ENCODE measurements around the gene COX4I1.

COX4I1 gene

DNA sequence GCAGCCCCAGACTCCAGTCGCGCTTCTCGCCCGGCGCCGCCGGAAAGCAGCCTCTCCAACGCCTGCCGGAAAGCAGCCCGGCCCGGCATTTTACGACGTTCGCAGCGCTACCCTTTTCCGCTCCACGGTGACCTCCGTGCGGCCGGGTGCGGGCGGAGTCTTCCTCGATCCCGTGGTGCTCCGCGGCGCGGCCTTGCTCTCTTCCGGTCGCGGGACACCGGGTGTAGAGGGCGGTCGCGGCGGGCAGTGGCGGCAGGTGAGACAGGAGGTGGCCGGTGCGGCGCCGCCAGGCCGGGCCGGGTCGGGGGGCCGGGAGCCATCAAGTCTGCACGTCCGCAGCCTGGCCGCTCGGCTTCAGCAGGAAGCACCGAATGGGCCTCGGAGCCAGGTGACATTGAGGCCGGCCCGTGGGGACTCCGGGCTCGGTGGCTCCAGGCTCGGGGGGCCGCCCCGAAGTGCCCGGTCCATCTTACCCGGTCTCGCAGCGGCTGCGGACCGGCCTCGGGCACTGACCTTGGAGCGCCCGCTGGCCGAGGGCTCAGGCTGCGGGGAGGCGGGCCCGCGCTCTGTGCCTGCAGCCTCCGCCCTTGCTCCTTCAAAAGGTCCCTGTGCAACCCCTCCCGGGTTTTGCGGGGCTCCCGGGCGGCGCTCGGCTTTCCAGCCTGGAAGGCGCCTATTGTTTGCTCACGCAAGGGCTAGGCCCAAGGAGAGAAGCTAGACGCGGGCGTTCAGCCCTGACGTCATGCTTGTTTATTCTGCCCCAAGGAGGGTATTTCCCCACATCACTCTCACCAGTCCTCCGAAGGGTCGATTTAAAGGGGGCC is at the start of gene COX4I1, which contains the start of gene EMC8:
Gene COX4I1 (plus strand): TSS at position 199 of the 824 bp plus-strand sequence. CDS start 1,511 bp downstream, outside the sequence.
Gene EMC8 (minus strand): TSS at position 48 of the 824 bp plus-strand sequence. CDS start 249 bp downstream, outside the sequence.
- peak; percentile 88 for DNase-seq
- TF ChIP-seq, protein P1, sequence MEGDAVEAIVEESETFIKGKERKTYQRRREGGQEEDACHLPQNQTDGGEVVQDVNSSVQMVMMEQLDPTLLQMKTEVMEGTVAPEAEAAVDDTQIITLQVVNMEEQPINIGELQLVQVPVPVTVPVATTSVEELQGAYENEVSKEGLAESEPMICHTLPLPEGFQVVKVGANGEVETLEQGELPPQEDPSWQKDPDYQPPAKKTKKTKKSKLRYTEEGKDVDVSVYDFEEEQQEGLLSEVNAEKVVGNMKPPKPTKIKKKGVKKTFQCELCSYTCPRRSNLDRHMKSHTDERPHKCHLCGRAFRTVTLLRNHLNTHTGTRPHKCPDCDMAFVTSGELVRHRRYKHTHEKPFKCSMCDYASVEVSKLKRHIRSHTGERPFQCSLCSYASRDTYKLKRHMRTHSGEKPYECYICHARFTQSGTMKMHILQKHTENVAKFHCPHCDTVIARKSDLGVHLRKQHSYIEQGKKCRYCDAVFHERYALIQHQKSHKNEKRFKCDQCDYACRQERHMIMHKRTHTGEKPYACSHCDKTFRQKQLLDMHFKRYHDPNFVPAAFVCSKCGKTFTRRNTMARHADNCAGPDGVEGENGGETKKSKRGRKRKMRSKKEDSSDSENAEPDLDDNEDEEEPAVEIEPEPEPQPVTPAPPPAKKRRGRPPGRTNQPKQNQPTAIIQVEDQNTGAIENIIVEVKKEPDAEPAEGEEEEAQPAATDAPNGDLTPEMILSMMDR (IDR thresholded peaks at IDR 0.05; ENCODE audit: low read depth, low read length): no peak
- H3K9me3 ChIP-seq (ENCODE audit: severe bottlenecking): no peaks in the 10 kb centered on the region
- H3K27me3 ChIP-seq (ENCODE audit: insufficient read depth, low read depth, severe bottlenecking): no peaks in the 10 kb centered on the region
- peak within 1 kb of the TSS; percentile 74 for H3K4me3 ChIP-seq (ENCODE audit: low read depth, low read length)
- no peaks in the 10 kb centered on the region; the same call in 1 of the 2 replicates for H3K36me3 ChIP-seq
- peak within 1 kb of the TSS; percentile 81 for H3K27ac ChIP-seq

DNA sequence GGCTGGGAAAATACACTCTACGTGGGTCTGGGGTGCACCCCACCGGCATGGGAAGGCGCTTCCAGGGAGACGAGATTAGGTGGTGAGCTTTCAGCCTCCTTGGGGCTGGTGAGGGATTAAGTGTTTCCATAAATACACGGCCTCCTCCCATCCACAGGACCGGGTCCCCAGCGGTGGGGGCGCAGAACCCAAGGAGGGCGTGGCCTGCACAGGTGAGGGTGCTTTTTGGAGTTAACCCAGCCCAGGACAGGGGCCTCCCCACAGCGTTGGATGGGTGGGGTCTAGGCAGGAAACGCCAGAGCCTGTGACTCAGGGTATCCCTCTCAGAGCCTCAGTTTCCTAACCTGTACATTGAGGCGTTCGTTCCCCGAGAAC is 49.7 kb upstream of the COX4I1 start:
- Histone ChIP-seq H3K27me3 (ENCODE audit: insufficient read depth, low read depth, severe bottlenecking) (no peaks in the 10 kb centered on the region), H3K27ac (peak overlapping the region; percentile 85), H3K4me3 (ENCODE audit: low read depth, low read length) (peak overlapping the region; percentile 63), H3K9me3 (ENCODE audit: severe bottlenecking) (no peaks in the 10 kb centered on the region), H3K36me3 (no peaks in the 10 kb centered on the region)
- TF ChIP-seq, protein P1 (IDR thresholded peaks at IDR 0.05; ENCODE audit: low read depth, low read length): no peak
- peak; percentile 58 for DNase-seq

DNA sequence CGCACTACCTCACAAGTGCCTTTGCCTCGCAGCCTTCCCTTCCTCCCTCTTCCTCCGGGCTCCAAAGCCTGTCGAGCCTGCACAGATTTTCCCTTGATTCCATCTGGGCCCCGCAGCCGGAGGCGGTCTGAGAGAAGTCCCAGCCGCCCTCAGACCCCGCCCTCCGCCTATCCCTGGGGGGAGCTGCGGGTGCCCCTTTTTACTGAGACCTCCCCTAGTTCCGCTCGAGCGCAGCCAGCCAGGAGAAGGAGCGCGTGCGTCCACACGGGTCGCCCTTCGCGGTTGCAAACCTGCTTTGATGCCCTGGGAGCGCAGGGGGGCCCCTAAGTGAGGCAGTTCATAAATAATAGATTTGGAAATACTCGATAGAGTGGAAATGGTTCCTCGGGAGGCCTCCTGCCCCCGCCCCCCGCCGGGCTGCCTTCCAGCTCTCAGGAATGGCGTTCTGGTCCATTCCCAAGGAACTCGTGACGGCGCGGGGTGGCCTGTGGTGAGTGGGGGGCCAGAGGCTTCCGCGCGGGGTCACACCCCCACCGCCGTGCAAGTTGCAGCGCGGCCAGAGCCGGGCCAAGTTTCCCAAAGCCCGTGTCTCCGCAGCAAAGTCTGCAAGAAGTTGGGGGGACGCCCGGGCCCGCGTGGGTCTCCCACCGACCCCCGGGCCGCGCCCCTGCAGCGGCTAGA is 49.2 kb upstream of the COX4I1 start:
- Histone ChIP-seq H3K27ac (peak overlapping the region; percentile 85), H3K36me3 (no peaks in the 10 kb centered on the region), H3K9me3 (ENCODE audit: severe bottlenecking) (no peaks in the 10 kb centered on the region), H3K4me3 (ENCODE audit: low read depth, low read length) (peak overlapping the region; percentile 63), H3K27me3 (ENCODE audit: insufficient read depth, low read depth, severe bottlenecking) (no peaks in the 10 kb centered on the region)
- peak; percentile 79 for DNase-seq
- TF ChIP-seq, protein P1 (IDR thresholded peaks at IDR 0.05; ENCODE audit: low read depth, low read length): no peak

DNA sequence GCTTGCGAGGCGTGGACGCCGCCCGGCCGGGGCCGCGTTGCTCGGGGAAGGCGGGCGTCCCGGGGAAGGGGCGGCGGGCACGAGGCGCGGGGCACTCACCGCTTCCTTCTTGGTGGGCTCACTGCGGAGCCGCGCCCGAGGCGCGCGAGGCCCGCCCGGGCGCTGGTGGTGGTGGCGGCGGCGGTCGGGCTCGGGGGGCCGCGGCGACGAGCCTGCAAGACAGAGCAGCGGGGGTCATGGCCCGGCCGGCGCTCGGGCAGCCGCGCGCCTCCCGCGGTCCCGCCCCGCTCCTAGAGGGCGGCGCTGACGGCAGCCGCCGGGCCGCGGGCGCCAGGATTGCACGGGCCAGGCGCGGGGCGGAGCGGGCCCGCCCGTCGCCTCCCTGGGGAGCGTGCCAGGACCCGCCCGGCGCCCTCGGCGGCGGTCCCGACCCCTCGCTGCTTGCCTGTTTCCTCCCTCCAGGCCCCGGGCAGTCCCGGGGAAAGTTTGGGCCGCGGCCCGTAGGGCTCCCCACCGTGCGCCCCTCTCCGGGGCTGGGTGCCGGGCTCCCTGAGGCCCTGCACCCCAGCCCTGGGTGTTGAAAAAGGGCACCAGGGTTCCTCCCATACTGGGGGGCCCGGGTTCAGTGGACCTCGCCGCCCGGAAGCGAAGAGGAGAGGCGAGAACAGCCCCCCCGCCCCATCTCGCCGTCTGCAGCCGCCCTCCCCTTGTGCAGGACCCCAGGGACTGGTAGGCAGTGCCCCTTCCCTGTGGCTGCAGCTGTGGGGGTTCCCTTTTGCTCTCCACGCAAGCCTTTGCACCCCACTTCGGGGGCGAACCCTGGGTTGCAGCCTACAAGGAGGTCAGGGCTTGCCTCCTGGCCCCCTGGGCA is 48.4 kb upstream of the COX4I1 start, which contains the start of gene C16orf74:
Gene C16orf74 (minus strand): TSS at position 270 of the 871 bp plus-strand sequence. CDS start 15,879 bp downstream, outside the sequence.
- Histone ChIP-seq H3K27ac (peak within 1 kb of the TSS; percentile 85), H3K9me3 (ENCODE audit: severe bottlenecking) (no peaks in the 10 kb centered on the region), H3K27me3 (ENCODE audit: insufficient read depth, low read depth, severe bottlenecking) (no peaks in the 10 kb centered on the region), H3K36me3 (no peaks in the 10 kb centered on the region), H3K4me3 (ENCODE audit: low read depth, low read length) (peak within 1 kb of the TSS; percentile 63)
- TF ChIP-seq, protein P1 (IDR thresholded peaks at IDR 0.05; ENCODE audit: low read depth, low read length): no peak
- no peak for DNase-seq

DNA sequence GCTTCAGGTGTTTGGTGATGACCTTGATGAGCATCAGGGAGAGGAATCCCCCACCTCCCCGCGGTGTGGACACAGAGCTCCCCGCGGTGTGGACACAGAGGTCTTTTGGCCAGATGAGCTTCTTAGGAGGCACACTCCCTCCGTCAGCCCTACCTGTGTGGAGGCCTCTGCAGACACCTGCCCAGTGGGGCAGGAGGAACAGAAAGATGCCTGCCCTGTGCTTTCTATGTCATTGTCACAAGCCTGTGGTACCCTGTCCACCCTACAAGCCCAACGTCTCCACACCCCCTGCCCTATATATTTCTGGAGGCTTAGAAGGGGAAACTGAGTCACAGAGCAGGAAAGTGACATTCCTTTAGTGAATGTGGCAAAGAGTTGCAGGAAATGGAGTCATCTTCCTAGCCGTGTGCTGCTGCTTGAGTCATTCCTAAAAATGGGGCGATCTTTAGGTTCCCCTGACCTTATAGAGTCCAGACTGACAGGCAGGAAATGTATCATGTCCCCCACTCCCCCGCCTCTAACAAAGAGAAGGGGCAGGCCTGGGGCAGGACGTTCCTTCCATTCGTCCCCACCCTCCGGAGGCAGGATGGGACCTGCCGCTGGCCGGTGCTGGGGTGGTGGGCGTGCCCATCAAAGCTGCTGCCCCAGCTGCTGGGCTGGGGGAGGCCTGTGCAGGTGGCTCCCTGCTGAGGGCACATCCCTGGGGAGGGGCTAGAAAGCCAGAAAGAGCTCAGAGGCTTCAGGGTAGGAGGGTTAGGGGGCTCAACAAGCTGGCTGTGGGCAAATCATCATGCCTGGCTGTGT is 47.6 kb upstream of the COX4I1 start:
- Histone ChIP-seq H3K27ac (no peak overlapping the region), H3K36me3 (no peaks in the 10 kb centered on the region), H3K4me3 (ENCODE audit: low read depth, low read length) (no peak overlapping the region), H3K27me3 (ENCODE audit: insufficient read depth, low read depth, severe bottlenecking) (no peaks in the 10 kb centered on the region), H3K9me3 (ENCODE audit: severe bottlenecking) (no peaks in the 10 kb centered on the region)
- TF ChIP-seq, protein P1 (IDR thresholded peaks at IDR 0.05; ENCODE audit: low read depth, low read length): no peak
- DNase-seq: no peak
